NCI-H1048 (cell line): ENCODE measurements around the gene SLC45A3.
"Not testable (repeated sequence)": the region's sequence is repeated elsewhere in the genome, so short reads cannot be mapped to it uniquely, and the experiment has no call there.

Source experiments
- DNase-seq: peaks from one replicate; lab custom pipeline; 2025; lab: John Stamatoyannopoulos, UW

The SLC45A3 gene

DNA sequence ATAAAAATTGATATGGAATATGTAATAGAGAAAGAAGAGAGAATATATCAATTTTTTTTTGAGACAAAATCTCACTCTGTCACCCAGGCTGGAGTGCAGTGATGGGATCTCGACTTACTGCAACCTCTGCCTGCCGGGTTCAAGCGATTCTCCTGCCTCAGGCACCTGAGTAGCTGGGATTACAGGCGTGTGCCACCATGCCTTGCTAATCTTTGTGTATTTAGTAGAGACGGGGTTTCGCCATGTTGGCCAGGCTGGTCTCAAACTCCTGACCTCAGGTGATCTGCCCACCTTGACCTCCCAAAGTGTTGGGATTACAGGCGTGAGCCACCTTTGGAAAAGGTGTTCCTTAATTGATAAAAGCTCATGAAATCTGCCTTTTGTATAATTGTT, 44.2 kb downstream of the SLC45A3 start:
- not testable (repeated sequence) for DNase-seq

DNA sequence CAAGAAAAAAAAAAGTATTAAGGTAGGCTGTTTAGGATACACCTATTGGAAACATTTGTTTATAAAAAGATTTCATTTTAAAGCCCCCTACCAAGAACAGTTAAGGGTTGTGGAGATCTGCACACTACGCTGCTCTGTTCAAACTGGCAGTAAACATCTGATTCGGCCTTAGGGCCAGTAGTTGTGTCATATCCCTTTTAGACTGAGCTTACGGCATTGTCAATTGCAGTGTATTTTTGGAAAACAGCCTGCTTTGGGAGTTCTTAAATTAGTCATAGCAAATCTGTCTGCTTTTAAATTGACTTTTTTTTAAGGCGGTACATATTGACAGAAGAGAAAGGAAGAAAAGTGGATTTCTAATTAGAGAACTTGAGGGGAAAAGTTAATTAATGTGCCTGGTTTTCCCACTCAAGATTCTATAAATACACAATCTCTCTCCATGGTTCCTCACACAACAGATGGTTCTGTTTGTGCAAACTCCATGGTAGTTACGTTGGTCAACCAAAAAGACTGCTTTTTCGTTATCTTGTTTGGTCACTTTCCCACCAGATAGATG, 46.8 kb downstream of the SLC45A3 start:
- DNase-seq = no peak

DNA sequence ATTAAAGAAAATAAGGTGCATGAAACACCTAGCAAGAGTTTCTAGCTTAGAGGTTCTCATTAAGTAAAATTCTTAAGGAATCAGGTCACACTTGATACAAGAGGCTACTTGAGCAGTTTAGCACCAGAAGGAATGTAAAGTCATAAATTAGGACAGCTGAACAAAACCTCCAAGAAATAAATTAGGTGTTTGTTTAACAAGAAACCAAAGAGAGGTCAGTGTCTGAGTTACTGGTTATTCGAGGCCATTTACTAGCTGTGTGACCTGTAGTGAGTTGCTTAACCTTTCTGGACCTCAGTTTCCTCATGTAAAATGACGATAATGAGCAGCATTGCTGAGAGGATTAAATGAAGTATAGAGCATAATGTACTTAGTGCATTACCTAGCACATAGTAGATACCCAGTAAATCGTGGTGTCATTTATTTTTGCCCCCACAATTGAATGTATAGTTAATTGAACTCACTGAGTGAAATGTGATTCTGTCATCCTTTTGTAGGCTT, 47.6 kb downstream of the SLC45A3 start:
- no peak for DNase-seq

DNA sequence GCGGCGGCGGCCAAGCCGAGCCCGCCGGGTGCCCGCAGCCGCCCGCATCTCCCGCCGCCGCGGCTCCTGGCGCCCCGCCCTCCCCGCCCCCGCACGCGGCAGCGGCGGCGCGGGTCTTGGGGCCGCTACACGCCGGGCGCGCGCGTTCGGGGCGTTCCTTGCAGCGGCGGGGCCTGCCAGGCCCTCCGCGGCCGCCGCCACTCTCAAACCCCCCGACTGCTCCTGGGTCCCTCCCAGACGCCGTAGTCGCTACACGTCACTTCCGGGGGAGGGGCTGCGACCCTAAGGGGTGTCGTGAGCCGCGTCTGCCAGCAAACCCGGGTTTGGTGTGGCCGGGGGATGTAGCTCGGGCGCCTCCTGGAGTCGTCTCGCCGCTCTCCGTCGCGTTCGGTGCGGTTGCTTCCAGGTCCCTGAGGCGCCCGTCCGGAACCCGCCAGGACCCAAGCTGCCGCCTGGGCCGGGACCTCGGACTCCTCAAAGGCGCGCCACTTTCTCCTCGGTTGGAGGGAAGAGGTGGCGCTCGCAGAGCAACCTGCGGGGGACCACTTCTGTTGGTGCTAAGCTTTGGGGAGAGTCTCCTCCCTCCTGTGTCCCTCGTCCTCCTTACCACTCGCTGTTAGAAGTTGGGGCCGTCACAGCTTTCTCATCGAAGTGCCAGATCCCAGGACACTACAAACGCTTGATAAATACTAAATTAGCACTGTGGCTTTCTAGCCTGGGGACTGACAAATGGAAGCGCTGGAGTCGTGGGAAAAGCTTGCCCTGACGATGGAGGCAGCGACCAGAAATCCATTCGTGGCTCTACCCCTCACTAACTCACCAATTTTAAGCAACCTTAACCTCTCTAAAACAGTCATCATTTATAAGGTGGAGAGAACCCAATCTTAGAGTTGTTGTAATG, 48.3 kb downstream of the SLC45A3 start, which contains the start of gene ELK4:
Gene ELK4, minus strand, starts transcription at position 244 of the 901 bp plus-strand sequence. CDS start 8,129 bp downstream, outside the sequence.
- peak; percentile 100 for DNase-seq

DNA sequence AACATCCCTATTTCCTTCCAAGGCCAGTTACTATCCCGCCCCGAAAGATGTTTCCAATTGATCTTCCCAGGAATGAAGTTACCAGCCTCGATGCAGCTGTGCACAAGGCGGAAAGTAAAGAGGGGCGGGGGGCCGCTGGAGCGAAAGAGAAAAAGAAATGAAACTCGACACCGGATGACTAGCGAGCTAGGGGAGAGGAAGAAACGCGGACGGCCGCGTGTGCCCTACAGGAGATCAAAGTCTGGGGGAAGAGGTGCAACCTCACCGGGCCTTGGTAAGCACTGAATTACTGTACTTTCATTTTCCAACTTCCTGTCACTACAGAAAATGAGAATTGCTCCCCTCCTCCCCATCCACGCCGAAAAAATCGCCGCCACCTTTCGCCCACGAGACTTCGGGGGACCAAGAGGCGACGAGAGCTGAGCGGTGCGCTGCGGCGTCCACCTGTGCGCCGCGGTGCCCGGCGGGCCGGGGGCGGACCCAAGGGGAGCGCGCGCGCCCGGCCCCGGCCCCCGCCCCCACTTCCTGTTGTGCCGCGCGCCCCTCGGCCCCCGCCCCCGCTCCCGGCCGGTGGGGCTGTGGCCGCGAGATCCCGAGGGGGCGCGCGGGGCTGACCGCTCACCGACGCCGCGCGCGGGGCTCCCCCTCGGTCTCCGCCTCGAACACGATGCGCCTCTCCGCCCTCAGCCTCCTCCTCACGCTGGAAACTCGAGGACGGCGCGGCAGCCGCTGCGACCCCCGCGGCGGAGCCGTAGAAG, 49.1 kb downstream of the SLC45A3 start:
- DNase-seq = peak; percentile 97

DNA sequence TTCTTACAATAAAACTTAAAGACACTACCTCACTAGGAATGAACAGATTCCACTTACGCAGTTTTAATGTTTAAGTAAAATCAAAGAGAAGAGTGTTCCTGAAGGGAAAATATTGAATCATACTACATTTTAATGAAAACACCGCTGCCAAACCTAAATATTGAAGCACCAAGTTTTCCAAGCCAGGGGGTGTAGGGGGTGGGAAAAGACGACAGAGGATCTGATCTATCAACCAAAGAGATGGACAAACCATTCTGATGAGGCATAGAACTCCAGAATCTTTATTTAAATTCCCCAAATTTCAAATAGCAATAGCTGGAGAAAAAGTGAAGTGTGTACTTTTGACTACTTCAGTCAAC, 49.7 kb downstream of the SLC45A3 start:
- DNase-seq = no peak

- no peak for DNase-seq
These were observed 50.1 kb downstream of the SLC45A3 start for GRCh38 chr1:205630241-205630640.

GRCh38 chr1:205629751-205630150, 50.6 kb downstream of the SLC45A3 start:
- no peak for DNase-seq

- DNase-seq = no peak
These were observed 52.4 kb downstream of the SLC45A3 start for GRCh38 chr1:205627956-205628355.

GRCh38 chr1:205626216-205626615, 54.1 kb downstream of the SLC45A3 start:
- no peak for DNase-seq

GRCh38 chr1:205623646-205624045, 56.7 kb downstream of the SLC45A3 start:
- DNase-seq = no peak

- DNase-seq = no peak
These were observed 60.0 kb downstream of the SLC45A3 start for GRCh38 chr1:205620269-205620668.

- DNase-seq = no peak
These were observed 60.9 kb downstream of the SLC45A3 start for GRCh38 chr1:205619376-205619775.

- no peak for DNase-seq
These were observed 63.6 kb downstream of the SLC45A3 start for GRCh38 chr1:205616563-205617293.

DNA sequence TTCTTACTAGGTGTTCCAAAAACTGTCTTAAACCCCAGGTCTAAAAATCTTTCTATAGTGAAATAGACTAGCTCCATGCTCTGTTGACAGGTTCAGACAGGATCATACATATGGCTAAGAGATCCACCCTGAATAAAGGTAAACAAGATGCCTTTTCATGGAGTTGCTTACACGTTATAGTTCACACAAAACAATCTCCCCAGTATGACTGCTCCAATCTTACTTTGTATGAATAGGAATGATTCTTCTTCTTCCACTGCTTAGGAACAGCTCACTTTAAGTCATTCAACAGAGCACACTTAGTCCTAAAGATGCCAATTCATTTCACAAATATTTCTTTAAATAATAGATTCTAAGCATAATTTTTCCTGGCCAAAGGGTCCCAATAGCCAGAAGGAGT, 64.5 kb downstream of the SLC45A3 start:
- no peak for DNase-seq

- no peak for DNase-seq
These were observed 66.4 kb downstream of the SLC45A3 start for GRCh38 chr1:205613854-205614412.

- DNase-seq = no peak
These were observed 67.8 kb downstream of the SLC45A3 start for GRCh38 chr1:205612556-205612955.

- no peak for DNase-seq
These were observed 68.2 kb downstream of the SLC45A3 start for GRCh38 chr1:205612104-205612503.

- DNase-seq = no peak
These were observed 69.3 kb downstream of the SLC45A3 start for GRCh38 chr1:205610901-205611466.

GRCh38 chr1:205610036-205610435, 70.3 kb downstream of the SLC45A3 start:
- no peak for DNase-seq
